ENCODE measurements around the gene EMILIN3.

GRCh38 chr20:41403604-41404003 is 37.0 kb upstream of the EMILIN3 start:
- TF ChIP-seq POLR2A (IDR thresholded peaks at IDR 0.05; ENCODE audit: low read depth, low read length) = no peak
- no peak for TF ChIP-seq EZH2 (IDR thresholded peaks at IDR 0.05; ENCODE audit: borderline replicate concordance, low read depth, low read length, severe bottlenecking)
- TF ChIP-seq JUN (IDR thresholded peaks at IDR 0.05; ENCODE audit: borderline replicate concordance, insufficient read depth, insufficient read length, low read depth) = no peak
- TF ChIP-seq CTCF (IDR thresholded peaks at IDR 0.05; ENCODE audit: extremely low read depth in 1 of 2, insufficient read depth in 1 of 2, low read depth in 1 of 2, low read length in 2 of 2) = no peak
- TF ChIP-seq POLR2AphosphoS5 (IDR thresholded peaks at IDR 0.05; ENCODE audit: insufficient read depth, low read depth, low read length) = no peak
- no peak for TF ChIP-seq MYC (IDR thresholded peaks at IDR 0.05; ENCODE audit: low read depth, low read length)
- TF ChIP-seq MAX (IDR thresholded peaks at IDR 0.05; ENCODE audit: insufficient read depth, insufficient read length) = no peak
